Rectal smooth muscle tissue (tissue), 1 donor: ENCODE measurements around the gene PRG2.
"Not testable (repeated sequence)": the region's sequence is repeated elsewhere in the genome, so short reads cannot be mapped to it uniquely, and the experiment has no call there.

ENCODE experiments used
- H3K27ac ChIP-seq: one replicate; pipeline ENCODE4 v1.7.0; 2013; ENCODE audit warnings: low read depth, low read length, inconsistent platforms
- H3K27me3 ChIP-seq: one replicate; pipeline ENCODE4 v1.7.0; 2013; ENCODE audit warnings: low read length; ENCODE audit not compliant: control insufficient read depth, insufficient read depth
- H3K36me3 ChIP-seq: one replicate; pipeline ENCODE4 v1.7.0; 2013; ENCODE audit warnings: low read length; ENCODE audit not compliant: control insufficient read depth, insufficient read depth
- H3K4me1 ChIP-seq: one replicate; pipeline ENCODE4 v1.7.0; 2013; ENCODE audit warnings: low read length; ENCODE audit not compliant: control insufficient read depth, insufficient read depth
- H3K4me3 ChIP-seq: one replicate; pipeline ENCODE4 v1.7.0; 2013; ENCODE audit warnings: low read length
- H3K9ac ChIP-seq: one replicate; pipeline ENCODE4 v1.7.0; 2013; ENCODE audit warnings: low read length

PRG2 gene

GRCh38 chr11:57370251-57370650, 20.2 kb downstream of the PRG2 start:
- Histone ChIP-seq H3K4me3 (no peak overlapping the region), H3K4me1 (no peaks in the 10 kb centered on the region), H3K36me3 (no peaks in the 10 kb centered on the region), H3K27ac (no peak overlapping the region), H3K9ac (no peak overlapping the region), H3K27me3 (no peaks in the 10 kb centered on the region)

GRCh38 chr11:57368845-57369232, 21.6 kb downstream of the PRG2 start:
- Histone ChIP-seq H3K4me1 (no peaks in the 10 kb centered on the region), H3K27me3 (no peaks in the 10 kb centered on the region), H3K4me3 (no peak overlapping the region)

GRCh38 chr11:57368106-57368844, 22.2 kb downstream of the PRG2 start:
- no peak overlapping the region for H3K27ac ChIP-seq
- H3K4me3 ChIP-seq = no peak overlapping the region
- no peaks in the 10 kb centered on the region for H3K4me1 ChIP-seq
- H3K36me3 ChIP-seq = no peaks in the 10 kb centered on the region
- H3K9ac ChIP-seq = no peak overlapping the region
- H3K27me3 ChIP-seq = no peaks in the 10 kb centered on the region

More at GRCh38 chr11:57368845-57369232, 21.6 kb downstream of the PRG2 start:
- Histone ChIP-seq H3K9ac (no peak overlapping the region), H3K36me3 (no peaks in the 10 kb centered on the region), H3K27ac (no peak overlapping the region)

GRCh38 chr11:57364851-57365660, 25.4 kb downstream of the PRG2 start:
- Histone ChIP-seq H3K27me3 (no peaks in the 10 kb centered on the region), H3K4me1 (no peaks in the 10 kb centered on the region), H3K9ac (no peak overlapping the region), H3K36me3 (no peaks in the 10 kb centered on the region), H3K27ac (no peak overlapping the region), H3K4me3 (no peak overlapping the region)

- Histone ChIP-seq H3K4me3 (no peak overlapping the region), H3K27me3 (no peaks in the 10 kb centered on the region), H3K4me1 (no peaks in the 10 kb centered on the region), H3K27ac (no peak overlapping the region), H3K9ac (no peak overlapping the region), H3K36me3 (no peaks in the 10 kb centered on the region)
These were observed 27.0 kb downstream of the PRG2 start for GRCh38 chr11:57363131-57364080.

GRCh38 chr11:57361926-57362325, 28.5 kb downstream of the PRG2 start:
- H3K27me3 ChIP-seq = no peaks in the 10 kb centered on the region
- no peaks in the 10 kb centered on the region for H3K4me1 ChIP-seq
- H3K27ac ChIP-seq = no peak overlapping the region
- H3K9ac ChIP-seq = no peak overlapping the region
- no peak overlapping the region for H3K4me3 ChIP-seq
- no peaks in the 10 kb centered on the region for H3K36me3 ChIP-seq

GRCh38 chr11:57361420-57361819, 29.0 kb downstream of the PRG2 start:
- H3K27me3 ChIP-seq, H3K9ac ChIP-seq, H3K36me3 ChIP-seq, H3K4me3 ChIP-seq, H3K4me1 ChIP-seq, H3K27ac ChIP-seq: not testable (repeated sequence)

GRCh38 chr11:57360991-57361390, 29.5 kb downstream of the PRG2 start:
- Histone ChIP-seq H3K4me3 (no peak overlapping the region), H3K9ac (no peak overlapping the region), H3K36me3 (no peaks in the 10 kb centered on the region), H3K4me1 (no peaks in the 10 kb centered on the region), H3K27ac (no peak overlapping the region), H3K27me3 (no peaks in the 10 kb centered on the region)

GRCh38 chr11:57359896-57360690, 30.4 kb downstream of the PRG2 start:
- Histone ChIP-seq H3K36me3 (no peaks in the 10 kb centered on the region), H3K27me3 (no peaks in the 10 kb centered on the region), H3K4me1 (no peaks in the 10 kb centered on the region), H3K9ac (no peak overlapping the region), H3K27ac (no peak overlapping the region), H3K4me3 (no peak overlapping the region)

GRCh38 chr11:57359396-57359795, 31.1 kb downstream of the PRG2 start:
- H3K27me3 ChIP-seq = no peaks in the 10 kb centered on the region
- H3K27ac ChIP-seq = no peak overlapping the region
- H3K36me3 ChIP-seq = no peaks in the 10 kb centered on the region
- H3K9ac ChIP-seq = no peak overlapping the region
- no peak overlapping the region for H3K4me3 ChIP-seq
- no peaks in the 10 kb centered on the region for H3K4me1 ChIP-seq

- no peak overlapping the region for H3K9ac ChIP-seq
- no peak overlapping the region for H3K4me3 ChIP-seq
- H3K27me3 ChIP-seq = no peaks in the 10 kb centered on the region
- H3K4me1 ChIP-seq = no peaks in the 10 kb centered on the region
- no peak overlapping the region for H3K27ac ChIP-seq
- no peaks in the 10 kb centered on the region for H3K36me3 ChIP-seq
These were observed 31.5 kb downstream of the PRG2 start for GRCh38 chr11:57358991-57359390.
